Chondrocyte (in vitro differentiated cells): ENCODE data around the gene CUBN. TPM values are rescaled to one million over a fixed set of nuclear protein-coding genes. Genes with fewer than 3 reads are reported as not detected.

ENCODE experiments used
- DNase-seq: peaks from one replicate; pipeline ENCODE4 v3.0.0; 2021; ENCODE audit warnings: mixed read lengths, low spot score
- H3K27ac Mint-ChIP-seq: one replicate; pipeline ENCODE4 v1.8.0; 2021; ENCODE audit warnings: mild to moderate bottlenecking, moderate library complexity, mixed read lengths; ENCODE audit not compliant: unreplicated experiment
- H3K27me3 Mint-ChIP-seq: 2 replicates; pipeline ENCODE4 v1.8.0; 2021; ENCODE audit warnings: low read depth, mixed read lengths
- H3K36me3 Mint-ChIP-seq: 2 replicates; pipeline ENCODE4 v1.8.0; 2021; ENCODE audit warnings: low read depth, mixed read lengths
- H3K4me1 Mint-ChIP-seq: 2 replicates; pipeline ENCODE4 v1.8.0; 2021; ENCODE audit warnings: low read depth, mild to moderate bottlenecking, mixed read lengths
- H3K4me3 Mint-ChIP-seq: one replicate; pipeline ENCODE4 v1.8.0; 2021; ENCODE audit warnings: mild to moderate bottlenecking, moderate library complexity, mixed read lengths; ENCODE audit not compliant: unreplicated experiment
- H3K9me3 Mint-ChIP-seq: 2 replicates; pipeline ENCODE4 v1.8.0; 2021; ENCODE audit warnings: low read depth, mixed read lengths
- total RNA-seq: library from RNA; stranded (reverse); gene quantifications from 3 replicates; pipeline ENCODE4 v1.2.1, GENCODE V29; 2021
- TF ChIP-seq, protein P1 (sequence below): fragments of 200-600 bp; sonication (generic); IDR thresholded peaks from 2 replicates; pipeline ENCODE4 v1.5.0; 2021; ENCODE audit warnings: antibody characterized with exemption, mild to moderate bottlenecking, moderate library complexity

The CUBN gene
- total RNA-seq, 1 donor from 2014 or later = 1.0 TPM

DNA sequence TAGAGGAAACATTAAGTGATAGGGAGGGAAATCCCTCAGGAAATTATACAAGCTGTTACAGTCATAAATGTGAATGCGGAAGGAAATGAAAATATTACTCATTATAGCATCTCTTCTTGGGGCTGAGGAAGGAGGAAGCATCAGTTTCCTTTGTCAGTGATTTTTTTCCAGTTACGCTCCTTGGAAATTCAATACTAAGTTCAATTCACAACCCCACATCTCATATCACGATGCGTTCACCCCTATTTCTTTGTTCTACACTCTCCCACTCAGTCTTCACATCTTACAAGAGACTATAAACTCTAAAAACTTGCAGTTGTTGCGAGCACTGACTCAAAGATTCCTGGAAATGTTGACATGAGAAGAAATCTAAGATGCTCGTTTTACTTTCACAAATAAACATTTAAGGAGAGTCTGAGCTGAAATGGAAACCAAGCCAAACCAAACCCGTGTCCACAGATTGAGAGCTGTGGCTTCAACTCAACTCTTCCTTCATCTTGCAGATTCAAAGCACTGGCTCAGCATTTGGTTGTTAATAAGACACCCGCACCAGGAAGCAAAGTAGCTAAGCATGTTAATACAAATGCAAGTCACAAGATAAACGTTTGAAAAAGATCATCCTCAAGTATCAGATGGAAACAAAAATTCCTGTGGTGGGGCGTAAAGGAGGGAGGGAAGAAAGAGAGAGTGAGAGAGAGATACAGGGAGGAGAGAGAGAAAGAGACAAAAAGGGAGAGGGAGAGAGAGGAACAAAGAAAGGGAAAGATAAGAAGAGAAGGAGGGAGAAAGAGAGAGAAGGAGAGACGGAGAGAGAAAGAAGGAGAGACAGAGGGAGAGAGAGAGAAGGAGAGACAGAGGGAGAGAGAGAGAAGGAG is 162.4 kb downstream of the CUBN start:
- TF ChIP-seq, protein P1, sequence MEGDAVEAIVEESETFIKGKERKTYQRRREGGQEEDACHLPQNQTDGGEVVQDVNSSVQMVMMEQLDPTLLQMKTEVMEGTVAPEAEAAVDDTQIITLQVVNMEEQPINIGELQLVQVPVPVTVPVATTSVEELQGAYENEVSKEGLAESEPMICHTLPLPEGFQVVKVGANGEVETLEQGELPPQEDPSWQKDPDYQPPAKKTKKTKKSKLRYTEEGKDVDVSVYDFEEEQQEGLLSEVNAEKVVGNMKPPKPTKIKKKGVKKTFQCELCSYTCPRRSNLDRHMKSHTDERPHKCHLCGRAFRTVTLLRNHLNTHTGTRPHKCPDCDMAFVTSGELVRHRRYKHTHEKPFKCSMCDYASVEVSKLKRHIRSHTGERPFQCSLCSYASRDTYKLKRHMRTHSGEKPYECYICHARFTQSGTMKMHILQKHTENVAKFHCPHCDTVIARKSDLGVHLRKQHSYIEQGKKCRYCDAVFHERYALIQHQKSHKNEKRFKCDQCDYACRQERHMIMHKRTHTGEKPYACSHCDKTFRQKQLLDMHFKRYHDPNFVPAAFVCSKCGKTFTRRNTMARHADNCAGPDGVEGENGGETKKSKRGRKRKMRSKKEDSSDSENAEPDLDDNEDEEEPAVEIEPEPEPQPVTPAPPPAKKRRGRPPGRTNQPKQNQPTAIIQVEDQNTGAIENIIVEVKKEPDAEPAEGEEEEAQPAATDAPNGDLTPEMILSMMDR = no peak
- Mint-ChIP-seq H3K4me3 (peak overlapping the region; percentile 24), H3K4me1 (peaks cover 44% of the 10 kb centered on the region), H3K27me3 (no peaks in the 10 kb centered on the region), H3K36me3 (no peaks in the 10 kb centered on the region), H3K27ac (peak overlapping the region; percentile 97), H3K9me3 (no peaks in the 10 kb centered on the region)
- no peak for DNase-seq

DNA sequence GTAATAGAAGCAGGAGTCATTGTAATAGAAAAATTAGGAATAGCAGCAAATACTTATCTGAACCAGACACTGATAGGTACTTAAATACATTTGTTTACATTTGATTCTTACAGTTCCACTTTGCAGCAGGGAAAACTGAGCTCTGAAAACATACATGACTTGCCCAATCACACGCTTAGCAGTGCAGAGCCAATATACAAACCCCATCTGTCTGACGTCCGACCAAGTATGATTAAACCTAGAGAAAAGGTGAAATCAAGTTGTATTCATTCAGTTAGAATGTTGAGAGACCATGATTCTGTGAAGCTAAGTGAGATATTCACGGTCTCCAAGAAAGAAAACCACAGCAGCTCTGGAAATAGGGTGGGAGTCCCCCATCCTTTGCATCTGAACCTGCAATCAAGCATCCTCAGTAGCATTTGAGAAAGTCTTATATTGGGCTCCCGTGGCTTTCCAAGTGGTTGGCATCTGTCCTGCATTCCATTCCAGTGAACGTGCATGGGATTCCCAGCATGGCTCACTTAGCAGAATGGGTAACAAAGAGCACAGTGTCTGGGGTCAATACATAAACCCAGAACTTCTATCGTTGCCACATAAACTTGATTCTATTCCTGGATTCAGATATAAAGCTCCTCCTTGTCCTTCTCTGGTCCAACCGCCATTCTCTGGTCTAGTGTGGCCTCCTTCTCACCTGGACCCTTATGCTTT is 163.7 kb downstream of the CUBN start:
- Mint-ChIP-seq H3K27ac (peak overlapping the region; percentile 97), H3K9me3 (no peaks in the 10 kb centered on the region), H3K27me3 (no peaks in the 10 kb centered on the region), H3K36me3 (no peaks in the 10 kb centered on the region), H3K4me3 (no peak overlapping the region), H3K4me1 (peaks cover 44% of the 10 kb centered on the region)
- TF ChIP-seq, protein P1 = no peak
- no peak for DNase-seq

DNA sequence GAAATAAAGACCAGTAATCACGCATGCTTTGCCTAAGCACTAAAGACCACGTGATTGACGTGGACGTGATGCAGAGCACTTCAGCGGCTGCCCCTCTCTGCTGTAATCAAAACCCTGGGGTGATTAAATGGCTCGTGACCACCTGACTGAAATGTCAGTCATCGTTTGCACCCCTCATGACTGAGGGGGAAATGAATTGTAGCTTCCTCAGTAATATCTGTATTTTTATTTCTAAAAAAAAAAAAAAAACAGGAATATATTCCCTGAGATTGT is 164.3 kb downstream of the CUBN start:
- TF ChIP-seq, protein P1 = no peak
- Mint-ChIP-seq H3K4me3 (no peak overlapping the region), H3K27ac (no peak overlapping the region), H3K27me3 (no peaks in the 10 kb centered on the region), H3K4me1 (peaks cover 38% of the 10 kb centered on the region), H3K36me3 (no peaks in the 10 kb centered on the region), H3K9me3 (no peaks in the 10 kb centered on the region)
- no peak for DNase-seq

DNA sequence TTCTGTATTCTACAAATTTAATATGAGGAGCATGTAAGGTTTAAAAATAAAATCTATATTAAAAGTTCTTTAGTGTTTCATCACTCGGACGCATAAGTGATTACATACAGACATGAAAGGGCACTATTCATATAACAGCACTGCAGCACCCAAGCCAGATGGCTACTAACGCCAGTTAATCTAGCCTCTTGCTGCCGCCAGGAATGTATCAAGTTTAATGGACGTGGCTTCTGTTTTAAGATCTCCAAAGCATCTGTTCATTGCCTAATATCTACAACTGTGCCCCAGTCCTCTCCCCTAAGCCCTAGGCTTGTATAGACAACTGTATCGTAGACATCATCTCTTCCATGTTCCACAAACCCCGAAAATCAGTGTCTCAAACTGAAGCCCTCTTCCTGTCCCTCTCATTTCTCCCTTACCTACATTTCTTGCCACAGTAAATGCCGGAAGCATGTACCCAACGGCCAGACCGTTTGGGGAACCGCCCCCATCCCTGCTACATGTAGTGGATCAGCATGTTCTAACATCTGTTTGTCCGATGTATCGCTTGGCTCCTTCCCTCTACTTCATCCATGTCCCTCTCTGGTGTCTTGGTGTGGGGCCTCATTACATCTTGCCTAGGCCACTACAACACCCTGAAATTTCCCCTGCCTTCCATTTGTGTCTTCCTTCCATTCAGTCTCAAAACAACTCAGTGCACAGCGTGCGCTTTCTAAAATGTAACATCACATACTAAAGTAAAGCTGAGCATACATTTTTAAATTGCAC is 164.9 kb downstream of the CUBN start:
- TF ChIP-seq, protein P1 = no peak
- H3K4me1 Mint-ChIP-seq = peaks cover 38% of the 10 kb centered on the region

DNA sequence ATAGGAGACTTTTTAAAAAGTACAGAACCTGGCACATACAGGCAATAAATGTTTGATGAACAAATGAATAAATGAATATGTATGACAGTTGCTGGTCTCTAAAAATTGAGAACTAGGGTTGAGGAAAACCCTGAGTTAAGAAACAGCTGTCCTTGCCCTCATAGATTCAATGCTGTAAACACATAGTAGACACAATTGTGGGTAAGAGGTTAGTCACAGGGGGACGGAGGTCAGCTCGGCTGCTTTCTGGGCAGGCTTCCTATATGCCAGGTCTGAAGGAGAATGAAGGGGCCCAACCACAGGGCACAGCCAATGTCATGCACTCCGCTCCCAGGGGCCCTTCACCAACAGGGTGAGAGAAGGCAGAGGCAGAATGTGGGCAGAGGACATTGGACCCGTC is 169.1 kb downstream of the CUBN start:
- Mint-ChIP-seq H3K4me1 (peaks cover 6% of the 10 kb centered on the region), H3K36me3 (no peaks in the 10 kb centered on the region), H3K27ac (no peak overlapping the region), H3K9me3 (no peaks in the 10 kb centered on the region), H3K27me3 (no peaks in the 10 kb centered on the region), H3K4me3 (no peak overlapping the region)
- no peak for DNase-seq
- TF ChIP-seq, protein P1 = no peak

More for the DNA sequence above, 164.9 kb downstream of the CUBN start:
- H3K27me3 Mint-ChIP-seq = no peaks in the 10 kb centered on the region
- DNase-seq = no peak
- H3K36me3 Mint-ChIP-seq = no peaks in the 10 kb centered on the region
- H3K27ac Mint-ChIP-seq = no peak overlapping the region
- no peak overlapping the region for H3K4me3 Mint-ChIP-seq
- no peaks in the 10 kb centered on the region for H3K9me3 Mint-ChIP-seq
